CMK (cell line): ENCODE measurements around the gene BTN1A1.
"Not testable (repeated sequence)": the region's sequence is repeated elsewhere in the genome, so short reads cannot be mapped to it uniquely, and the experiment has no call there.

ENCODE experiments used
- DNase-seq: peaks from one replicate; pipeline ENCODE4 v3.0.0-alpha.2; 2010; ENCODE audit warnings: low read depth

BTN1A1 gene

GRCh38 chr6:26511033-26511432, 10.9 kb downstream of the BTN1A1 start:
- DNase-seq, result not testable (repeated sequence)

GRCh38 chr6:26514984-26515383, 14.9 kb downstream of the BTN1A1 start:
- no peak for DNase-seq

- no peak for DNase-seq
Measured at GRCh38 chr6:26516481-26517427, 16.7 kb downstream of the BTN1A1 start.

GRCh38 chr6:26519359-26519758, 19.3 kb downstream of the BTN1A1 start:
- no peak for DNase-seq

- DNase-seq, result no peak
Measured at GRCh38 chr6:26520237-26520849, 20.2 kb downstream of the BTN1A1 start.

- peak; percentile 71 for DNase-seq
Measured at GRCh38 chr6:26520850-26521599, 20.9 kb downstream of the BTN1A1 start.

GRCh38 chr6:26521600-26522391, 21.7 kb downstream of the BTN1A1 start:
- peak; percentile 74 for DNase-seq

- not testable (repeated sequence) for DNase-seq
Measured at GRCh38 chr6:26522486-26523228, 22.6 kb downstream of the BTN1A1 start.

GRCh38 chr6:26524314-26524713, 24.2 kb downstream of the BTN1A1 start:
- DNase-seq, result not testable (repeated sequence)

- DNase-seq, result no peak
Measured at GRCh38 chr6:26524722-26525370, 24.7 kb downstream of the BTN1A1 start.

- no peak for DNase-seq
Measured at GRCh38 chr6:26525838-26526237, 25.7 kb downstream of the BTN1A1 start.

- DNase-seq, result no peak
Measured at GRCh38 chr6:26526928-26527327, 26.8 kb downstream of the BTN1A1 start.

GRCh38 chr6:26530203-26530602, 30.1 kb downstream of the BTN1A1 start:
- no peak for DNase-seq

GRCh38 chr6:26531897-26532296, 31.8 kb downstream of the BTN1A1 start:
- no peak for DNase-seq

- peak; percentile 75 for DNase-seq
Measured at GRCh38 chr6:26532699-26533531, 32.8 kb downstream of the BTN1A1 start.

- no peak for DNase-seq
Measured at GRCh38 chr6:26533532-26533931, 33.4 kb downstream of the BTN1A1 start.

- DNase-seq, result no peak
Measured at GRCh38 chr6:26534681-26535465, 34.8 kb downstream of the BTN1A1 start.

GRCh38 chr6:26536571-26537159, 36.6 kb downstream of the BTN1A1 start:
- DNase-seq, result no peak
